GM23338 (cell line): ENCODE data around the gene GSTA2. TPM values are rescaled to one million over a fixed set of nuclear protein-coding genes. Genes with fewer than 3 reads are reported as not detected.

Experiments
- ATAC-seq: fragments of 200-7000 bp; cut with Tn5 transposase; 3 replicates; pipeline ENCODE4 v1.9.1; 2020
- DNase-seq: peaks from one replicate; pipeline ENCODE4 v3.0.0-alpha.2; 2015; ENCODE audit warnings: low spot score
- H2AFZ ChIP-seq: fragments of 200-600 bp; sonication (generic); 2 replicates; pipeline ENCODE4 v1.8.0; 2016; ENCODE audit warnings: antibody characterized with exemption, mild to moderate bottlenecking, moderate library complexity
- H3F3A ChIP-seq: fragments of 200-600 bp; sonication (generic); replicated peaks from 2 replicates; pipeline ENCODE4 v1.8.0; 2017; ENCODE audit warnings: antibody characterized with exemption, mixed run types, low read depth
- H3K27ac ChIP-seq: fragments of 200-600 bp; sonication (generic); 2 replicates; pipeline ENCODE4 v1.6.1; 2016; ENCODE audit warnings: low read depth
- H3K27me3 ChIP-seq: fragments of 200-600 bp; sonication (generic); 2 replicates; pipeline ENCODE4 v1.8.0; 2016; ENCODE audit warnings: mild to moderate bottlenecking, mixed run types, moderate library complexity; ENCODE audit not compliant: insufficient read depth
- H3K36me3 ChIP-seq: fragments of 200-600 bp; sonication (generic); 2 replicates; pipeline ENCODE4 v1.8.0; 2016; ENCODE audit warnings: mild to moderate bottlenecking; ENCODE audit not compliant: insufficient read depth
- H3K4me1 ChIP-seq: fragments of 200-600 bp; sonication (generic); 2 replicates; pipeline ENCODE4 v1.8.0; 2016; ENCODE audit warnings: mild to moderate bottlenecking, moderate library complexity; ENCODE audit not compliant: insufficient read depth
- H3K4me2 ChIP-seq: fragments of 200-600 bp; sonication (generic); 2 replicates; pipeline ENCODE4 v1.7.1; 2017; ENCODE audit warnings: mixed run types
- H3K4me3 ChIP-seq: fragments of 200-600 bp; sonication (generic); 2 replicates; pipeline ENCODE4 v1.6.1; 2016; ENCODE audit warnings: mixed run types
- H3K79me2 ChIP-seq: fragments of 200-600 bp; sonication (generic); replicated peaks from 2 replicates; pipeline ENCODE4 v1.8.0; 2017; ENCODE audit warnings: mild to moderate bottlenecking; ENCODE audit not compliant: insufficient read depth
- H3K9me2 ChIP-seq: fragments of 200-600 bp; sonication (generic); 2 replicates; pipeline ENCODE4 v1.8.0; 2017; ENCODE audit not compliant: insufficient read depth
- H4K20me1 ChIP-seq: fragments of 200-600 bp; sonication (generic); replicated peaks from 2 replicates; pipeline ENCODE4 v1.8.0; 2017; ENCODE audit warnings: mild to moderate bottlenecking; ENCODE audit not compliant: insufficient read depth
- H3K27ac Mint-ChIP-seq: 2 replicates; pipeline ENCODE4 v1.8.0; 2020; ENCODE audit warnings: inconsistent platforms, mild to moderate bottlenecking, moderate library complexity, mixed read lengths
- H3K27me3 Mint-ChIP-seq: 3 replicates; pipeline ENCODE4 v1.8.0; 2022; ENCODE audit warnings: low read depth, mild to moderate bottlenecking, moderate library complexity, mixed read lengths, inconsistent platforms; ENCODE audit not compliant: insufficient read depth, poor library complexity
- H3K36me3 Mint-ChIP-seq: 3 replicates; pipeline ENCODE4 v1.8.0; 2021; ENCODE audit warnings: low read depth, mild to moderate bottlenecking, inconsistent platforms, moderate library complexity, mixed read lengths
- H3K4me1 Mint-ChIP-seq: 3 replicates; pipeline ENCODE4 v1.8.0; 2020; ENCODE audit warnings: mild to moderate bottlenecking, inconsistent platforms, mixed read lengths
- H3K4me3 Mint-ChIP-seq: 3 replicates; pipeline ENCODE4 v1.8.0; 2021; ENCODE audit warnings: moderate library complexity, mild to moderate bottlenecking, inconsistent platforms, mixed read lengths
- H3K9me3 Mint-ChIP-seq: 3 replicates; pipeline ENCODE4 v1.8.0; 2020; ENCODE audit warnings: moderate library complexity, mild to moderate bottlenecking, inconsistent platforms, mixed read lengths
- CREB1 ChIP-seq: fragments of 250-450 bp; sonication (Bioruptor Pico); IDR thresholded peaks from 2 replicates; pipeline ENCODE4 v1.5.0; 2020; ENCODE audit warnings: low read depth, mild to moderate bottlenecking, moderate library complexity
- EZH2 ChIP-seq: fragments of 200-600 bp; sonication (generic); IDR thresholded peaks from one replicate; pipeline ENCODE4 v1.8.0; 2017; ENCODE audit warnings: antibody characterized with exemption, mild to moderate bottlenecking, low read depth; ENCODE audit not compliant: unreplicated experiment
- JUNB ChIP-seq: IDR thresholded peaks from one replicate; pipeline ENCODE4 v1.6.1; 2016; ENCODE audit warnings: antibody characterized with exemption; ENCODE audit not compliant: unreplicated experiment
- ZNF331 ChIP-seq: fragments of 250-450 bp; sonication (Bioruptor Pico); IDR thresholded peaks from 2 replicates; pipeline ENCODE4 v1.5.0; 2020; ENCODE audit warnings: low read depth, mild to moderate bottlenecking, moderate library complexity
- polyA plus RNA-seq: library from polyadenylated mRNA; unstranded; fragments of >200 nt; fragmentation: Nextera tagmentation; extraction: Ambion mirVana; gene quantifications from 2 replicates; pipeline ENCODE4 v1.2.1, GENCODE V29; 2016
- total RNA-seq: library from RNA; depleted of rRNA; stranded (reverse); fragments of >200 nt; shearing (Covaris generic); gene quantifications from 2 replicates; pipeline ENCODE4 v1.2.3, GENCODE V29; 2014
- TF ChIP-seq, protein P1 (sequence below): fragments of 250-450 bp; sonication (Bioruptor Pico); IDR thresholded peaks from 2 replicates; pipeline ENCODE4 v1.5.0; 2020; ENCODE audit warnings: mild to moderate bottlenecking, moderate library complexity
- TF ChIP-seq, protein P2 (sequence below): IDR thresholded peaks from one replicate; pipeline ENCODE4 v1.6.1; 2018; ENCODE audit warnings: antibody characterized with exemption; ENCODE audit not compliant: unreplicated experiment

GSTA2 gene
- total and polyA plus RNA-seq, 2 experiments from 2014 or later = not detected

GRCh38 chr6:52735071-52735470 lies 28.2 kb downstream of the GSTA2 start (continued):
- TF ChIP-seq, protein P1, sequence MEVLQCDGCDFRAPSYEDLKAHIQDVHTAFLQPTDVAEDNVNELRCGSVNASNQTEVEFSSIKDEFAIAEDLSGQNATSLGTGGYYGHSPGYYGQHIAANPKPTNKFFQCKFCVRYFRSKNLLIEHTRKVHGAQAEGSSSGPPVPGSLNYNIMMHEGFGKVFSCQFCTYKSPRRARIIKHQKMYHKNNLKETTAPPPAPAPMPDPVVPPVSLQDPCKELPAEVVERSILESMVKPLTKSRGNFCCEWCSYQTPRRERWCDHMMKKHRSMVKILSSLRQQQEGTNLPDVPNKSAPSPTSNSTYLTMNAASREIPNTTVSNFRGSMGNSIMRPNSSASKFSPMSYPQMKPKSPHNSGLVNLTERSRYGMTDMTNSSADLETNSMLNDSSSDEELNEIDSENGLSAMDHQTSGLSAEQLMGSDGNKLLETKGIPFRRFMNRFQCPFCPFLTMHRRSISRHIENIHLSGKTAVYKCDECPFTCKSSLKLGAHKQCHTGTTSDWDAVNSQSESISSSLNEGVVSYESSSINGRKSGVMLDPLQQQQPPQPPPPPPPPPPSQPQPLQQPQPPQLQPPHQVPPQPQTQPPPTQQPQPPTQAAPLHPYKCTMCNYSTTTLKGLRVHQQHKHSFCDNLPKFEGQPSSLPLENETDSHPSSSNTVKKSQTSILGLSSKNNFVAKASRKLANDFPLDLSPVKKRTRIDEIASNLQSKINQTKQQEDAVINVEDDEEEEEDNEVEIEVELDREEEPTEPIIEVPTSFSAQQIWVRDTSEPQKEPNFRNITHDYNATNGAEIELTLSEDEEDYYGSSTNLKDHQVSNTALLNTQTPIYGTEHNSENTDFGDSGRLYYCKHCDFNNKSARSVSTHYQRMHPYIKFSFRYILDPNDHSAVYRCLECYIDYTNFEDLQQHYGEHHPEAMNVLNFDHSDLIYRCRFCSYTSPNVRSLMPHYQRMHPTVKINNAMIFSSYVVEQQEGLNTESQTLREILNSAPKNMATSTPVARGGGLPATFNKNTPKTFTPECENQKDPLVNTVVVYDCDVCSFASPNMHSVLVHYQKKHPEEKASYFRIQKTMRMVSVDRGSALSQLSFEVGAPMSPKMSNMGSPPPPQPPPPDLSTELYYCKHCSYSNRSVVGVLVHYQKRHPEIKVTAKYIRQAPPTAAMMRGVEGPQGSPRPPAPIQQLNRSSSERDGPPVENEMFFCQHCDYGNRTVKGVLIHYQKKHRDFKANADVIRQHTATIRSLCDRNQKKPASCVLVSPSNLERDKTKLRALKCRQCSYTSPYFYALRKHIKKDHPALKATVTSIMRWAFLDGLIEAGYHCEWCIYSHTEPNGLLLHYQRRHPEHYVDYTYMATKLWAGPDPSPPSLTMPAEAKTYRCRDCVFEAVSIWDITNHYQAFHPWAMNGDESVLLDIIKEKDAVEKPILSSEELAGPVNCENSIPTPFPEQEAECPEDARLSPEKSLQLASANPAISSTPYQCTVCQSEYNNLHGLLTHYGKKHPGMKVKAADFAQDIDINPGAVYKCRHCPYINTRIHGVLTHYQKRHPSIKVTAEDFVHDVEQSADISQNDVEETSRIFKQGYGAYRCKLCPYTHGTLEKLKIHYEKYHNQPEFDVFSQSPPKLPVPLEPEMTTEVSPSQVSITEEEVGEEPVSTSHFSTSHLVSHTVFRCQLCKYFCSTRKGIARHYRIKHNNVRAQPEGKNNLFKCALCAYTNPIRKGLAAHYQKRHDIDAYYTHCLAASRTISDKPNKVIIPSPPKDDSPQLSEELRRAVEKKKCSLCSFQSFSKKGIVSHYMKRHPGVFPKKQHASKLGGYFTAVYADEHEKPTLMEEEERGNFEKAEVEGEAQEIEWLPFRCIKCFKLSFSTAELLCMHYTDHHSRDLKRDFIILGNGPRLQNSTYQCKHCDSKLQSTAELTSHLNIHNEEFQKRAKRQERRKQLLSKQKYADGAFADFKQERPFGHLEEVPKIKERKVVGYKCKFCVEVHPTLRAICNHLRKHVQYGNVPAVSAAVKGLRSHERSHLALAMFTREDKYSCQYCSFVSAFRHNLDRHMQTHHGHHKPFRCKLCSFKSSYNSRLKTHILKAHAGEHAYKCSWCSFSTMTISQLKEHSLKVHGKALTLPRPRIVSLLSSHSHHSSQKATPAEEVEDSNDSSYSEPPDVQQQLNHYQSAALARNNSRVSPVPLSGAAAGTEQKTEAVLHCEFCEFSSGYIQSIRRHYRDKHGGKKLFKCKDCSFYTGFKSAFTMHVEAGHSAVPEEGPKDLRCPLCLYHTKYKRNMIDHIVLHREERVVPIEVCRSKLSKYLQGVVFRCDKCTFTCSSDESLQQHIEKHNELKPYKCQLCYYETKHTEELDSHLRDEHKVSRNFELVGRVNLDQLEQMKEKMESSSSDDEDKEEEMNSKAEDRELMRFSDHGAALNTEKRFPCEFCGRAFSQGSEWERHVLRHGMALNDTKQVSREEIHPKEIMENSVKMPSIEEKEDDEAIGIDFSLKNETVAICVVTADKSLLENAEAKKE (CRISPR knock-in tag) = no peak

DNA sequence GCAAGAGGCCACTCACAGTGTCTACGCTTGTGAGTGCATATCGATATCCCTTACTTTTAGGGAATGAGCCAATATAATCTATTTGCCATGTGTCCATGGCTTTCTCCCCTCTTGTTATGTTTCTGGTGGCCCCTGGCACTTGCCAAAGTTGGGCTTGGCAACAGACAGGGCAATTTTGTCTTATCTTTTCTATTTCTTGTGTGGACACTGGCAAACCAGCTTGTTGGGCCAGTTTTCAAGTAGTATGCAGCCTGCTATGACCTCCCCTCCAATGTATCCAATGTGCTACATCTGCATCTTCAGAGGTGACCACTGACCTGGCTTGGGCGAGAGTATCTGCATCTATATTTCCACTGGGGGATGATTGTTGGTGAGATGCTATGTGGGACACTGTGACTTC lies 29.2 kb downstream of the GSTA2 start:
- Mint-ChIP-seq H3K4me3 (no peak overlapping the region; the same call in 2 of the 3 replicates), H3K9me3 (no peaks in the 10 kb centered on the region; the same call in 2 of the 3 replicates), H3K4me1 (peaks cover 23% of the 10 kb centered on the region), H3K36me3 (no peaks in the 10 kb centered on the region), H3K27me3 (peaks cover 7% of the 10 kb centered on the region), H3K27ac (no peak overlapping the region)
- ATAC-seq = no peak
- Histone ChIP-seq H2AFZ (no peak overlapping the region), H3K4me1 (peaks cover 24% of the 10 kb centered on the region), H3K79me2 (no peaks in the 10 kb centered on the region), H4K20me1 (no peaks in the 10 kb centered on the region), H3F3A (no peaks in the 10 kb centered on the region), H3K27ac (no peak overlapping the region), H3K4me3 (no peak overlapping the region), H3K27me3 (no peaks in the 10 kb centered on the region), H3K4me2 (no peak overlapping the region), H3K36me3 (no peaks in the 10 kb centered on the region), H3K9me2 (peaks cover 27% of the 10 kb centered on the region)
- DNase-seq = no peak
- TF ChIP-seq, protein P2, sequence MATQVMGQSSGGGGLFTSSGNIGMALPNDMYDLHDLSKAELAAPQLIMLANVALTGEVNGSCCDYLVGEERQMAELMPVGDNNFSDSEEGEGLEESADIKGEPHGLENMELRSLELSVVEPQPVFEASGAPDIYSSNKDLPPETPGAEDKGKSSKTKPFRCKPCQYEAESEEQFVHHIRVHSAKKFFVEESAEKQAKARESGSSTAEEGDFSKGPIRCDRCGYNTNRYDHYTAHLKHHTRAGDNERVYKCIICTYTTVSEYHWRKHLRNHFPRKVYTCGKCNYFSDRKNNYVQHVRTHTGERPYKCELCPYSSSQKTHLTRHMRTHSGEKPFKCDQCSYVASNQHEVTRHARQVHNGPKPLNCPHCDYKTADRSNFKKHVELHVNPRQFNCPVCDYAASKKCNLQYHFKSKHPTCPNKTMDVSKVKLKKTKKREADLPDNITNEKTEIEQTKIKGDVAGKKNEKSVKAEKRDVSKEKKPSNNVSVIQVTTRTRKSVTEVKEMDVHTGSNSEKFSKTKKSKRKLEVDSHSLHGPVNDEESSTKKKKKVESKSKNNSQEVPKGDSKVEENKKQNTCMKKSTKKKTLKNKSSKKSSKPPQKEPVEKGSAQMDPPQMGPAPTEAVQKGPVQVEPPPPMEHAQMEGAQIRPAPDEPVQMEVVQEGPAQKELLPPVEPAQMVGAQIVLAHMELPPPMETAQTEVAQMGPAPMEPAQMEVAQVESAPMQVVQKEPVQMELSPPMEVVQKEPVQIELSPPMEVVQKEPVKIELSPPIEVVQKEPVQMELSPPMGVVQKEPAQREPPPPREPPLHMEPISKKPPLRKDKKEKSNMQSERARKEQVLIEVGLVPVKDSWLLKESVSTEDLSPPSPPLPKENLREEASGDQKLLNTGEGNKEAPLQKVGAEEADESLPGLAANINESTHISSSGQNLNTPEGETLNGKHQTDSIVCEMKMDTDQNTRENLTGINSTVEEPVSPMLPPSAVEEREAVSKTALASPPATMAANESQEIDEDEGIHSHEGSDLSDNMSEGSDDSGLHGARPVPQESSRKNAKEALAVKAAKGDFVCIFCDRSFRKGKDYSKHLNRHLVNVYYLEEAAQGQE = no peak
- TF ChIP-seq EZH2 (no peak), JUNB (no peak), CREB1 (CRISPR knock-in tag) (no peak), ZNF331 (no peak)
- TF ChIP-seq, protein P1 (CRISPR knock-in tag) = no peak
